HCT116 (cell line): ENCODE measurements around the gene MCF2L2. TPM values are rescaled to one million over a fixed set of nuclear protein-coding genes. Genes with fewer than 3 reads are reported as not detected.

Experiments
- ATAC-seq: fragments of 200-7000 bp; cut with Tn5 transposase; 2 replicates; pipeline ENCODE4 v1.9.1; 2020; ENCODE audit warnings: mild to moderate bottlenecking, moderate library complexity
- BruUV-seq: library from RNA; stranded (reverse); fragments of 400-500 nt; replicated peaks from 2 replicates; lab custom pipeline; 2021; lab: Mats Ljungman, UMichigan
- CTCF ChIA-PET: fragments of 300-600 bp; sonication (Branson Sonifier 250); formaldehyde crosslinking; loops from one replicate; lab custom pipeline; 2021; ENCODE audit warnings: antibody characterized with exemption; lab: Charles Lee
- POLR2A ChIA-PET: fragments of 300-600, 350-600 bp; sonication (Branson Sonifier 250); formaldehyde crosslinking; loops from one replicate; lab custom pipeline; 2021; ENCODE audit warnings: antibody characterized with exemption; lab: Charles Lee
- RAD21 ChIA-PET, 2 experiments: fragments of 300-600 bp; sonication (Branson Sonifier 250); formaldehyde crosslinking; loops; one replicate each; lab custom pipeline; 2023; ENCODE audit warnings: low total read pairs in 2 of 2; ENCODE audit not compliant: uncharacterized antibody in 2 of 2, unreplicated experiment in 2 of 2, low non-redundant PET in 1 of 2; lab: Charles Lee
- DNase-seq: peaks from one replicate; pipeline ENCODE4 v3.0.0-alpha.2; 2010; ENCODE audit warnings: low read depth, low spot score
- H2AFZ ChIP-seq: fragments of 200-600 bp; shearing (Covaris generic), sonication (generic); 2 replicates; pipeline ENCODE4 v1.6.1; 2017; ENCODE audit warnings: low read depth, mixed run types, mixed read lengths, antibody characterized with exemption, low read length; ENCODE audit not compliant: poor library complexity, severe bottlenecking
- H3K27ac ChIP-seq: 2 replicates; pipeline ENCODE4 v1.5.1; 2012; ENCODE audit warnings: low read depth, low read length
- H3K27me3 ChIP-seq: fragments of 200-600 bp; sonication (generic); 2 replicates; pipeline ENCODE4 v1.6.1; 2016; ENCODE audit warnings: mixed run types, low read length, mixed read lengths; ENCODE audit not compliant: insufficient read depth
- H3K36me3 ChIP-seq, 2 experiments: fragments of 200-500 bp in 1 of 2; fragments of 200-600 bp in 1 of 2; sonication (Bioruptor generic) in 1 of 2; sonication (generic) in 1 of 2; 2 replicates each; pipeline versions ENCODE4 v1.5.1 to v1.6.1; 2014 to 2016; ENCODE audit warnings: low read length in 2 of 2, inconsistent platforms in 1 of 2, mixed read lengths in 1 of 2, mixed run types in 1 of 2; ENCODE audit not compliant: insufficient read depth in 2 of 2, control insufficient read depth in 1 of 2
- H3K4me1 ChIP-seq, 2 experiments: fragments of 200-600 bp in 1 of 2; sonication (generic) in 1 of 2; 2 replicates each; pipeline versions ENCODE4 v1.5.1 to v1.6.1; 2012 to 2017; ENCODE audit warnings: low read length in 2 of 2, inconsistent platforms in 1 of 2, mild to moderate bottlenecking in 1 of 2, mixed read lengths in 1 of 2, mixed run types in 1 of 2, moderate library complexity in 1 of 2; ENCODE audit not compliant: insufficient read depth in 2 of 2, control insufficient read depth in 1 of 2
- H3K4me2 ChIP-seq: fragments of 200-600 bp; sonication (generic); 2 replicates; pipeline ENCODE4 v1.6.1; 2017; ENCODE audit warnings: mixed run types, low read length, mixed read lengths
- H3K4me3 ChIP-seq, 2 experiments: fragments of 200-600 bp in 1 of 2; sonication (generic) in 1 of 2; replicated peaks in 1 of 2; 2 replicates each; pipeline ENCODE4 v1.5.1; 2011 to 2016; ENCODE audit warnings: low read length in 2 of 2, control low read depth in 1 of 2, low read depth in 1 of 2, mild to moderate bottlenecking in 1 of 2, mixed read lengths in 1 of 2, mixed run types in 1 of 2
- H3K79me2 ChIP-seq: fragments of 200-600 bp; sonication (generic); 2 replicates; pipeline ENCODE4 v1.6.1; 2017; ENCODE audit warnings: mild to moderate bottlenecking, mixed run types, low read length, moderate library complexity, mixed read lengths; ENCODE audit not compliant: insufficient read depth
- H3K9ac ChIP-seq: fragments of 200-600 bp; sonication (generic); 2 replicates; pipeline ENCODE4 v1.6.1; 2016; ENCODE audit warnings: low read length, mixed read lengths
- H3K9me2 ChIP-seq: fragments of 200-600 bp; sonication (generic), shearing (Covaris generic); 2 replicates; pipeline ENCODE4 v1.6.1; 2017; ENCODE audit warnings: mixed run types, mild to moderate bottlenecking, moderate library complexity; ENCODE audit not compliant: insufficient read depth
- H3K9me3 ChIP-seq, 2 experiments: fragments of 200-500 bp in 1 of 2; fragments of 200-600 bp in 1 of 2; sonication (Bioruptor generic) in 1 of 2; sonication (generic) in 1 of 2; 2 replicates each; pipeline ENCODE4 v1.6.1; 2014 to 2017; ENCODE audit warnings: low read length in 2 of 2, mixed read lengths in 2 of 2, inconsistent platforms in 1 of 2, low read depth in 1 of 2, mild to moderate bottlenecking in 1 of 2, mixed run types in 1 of 2, moderate library complexity in 1 of 2; ENCODE audit not compliant: control insufficient read depth in 1 of 2, insufficient read depth in 1 of 2
- H4K20me1 ChIP-seq: fragments of 200-600 bp; sonication (generic), shearing (Covaris generic); 2 replicates; pipeline ENCODE4 v1.6.1; 2017; ENCODE audit warnings: mixed run types, mild to moderate bottlenecking, moderate library complexity; ENCODE audit not compliant: insufficient read depth
- CBX3 ChIP-seq: IDR thresholded peaks from 2 replicates; pipeline ENCODE4 v1.6.1; 2012; ENCODE audit warnings: low read depth
- EGR1 ChIP-seq: IDR thresholded peaks from 2 replicates; pipeline ENCODE4 v1.6.1; 2012; ENCODE audit warnings: low read depth
- ELF1 ChIP-seq: IDR thresholded peaks from 2 replicates; pipeline ENCODE4 v1.6.1; 2012; ENCODE audit warnings: low read depth, borderline replicate concordance
- EZH2 ChIP-seq: fragments of 200-600 bp; sonication (generic); IDR thresholded peaks from 2 replicates; pipeline ENCODE4 v1.6.1; 2017; ENCODE audit warnings: antibody characterized with exemption, mixed run types
- EZH2phosphoT487 ChIP-seq: fragments of 200-600 bp; IDR thresholded peaks from 2 replicates; pipeline ENCODE4 v1.6.1; 2018; ENCODE audit warnings: antibody characterized with exemption, borderline replicate concordance
- FOSL1 ChIP-seq: IDR thresholded peaks from 2 replicates; pipeline ENCODE4 v1.6.1; 2012; ENCODE audit warnings: low read depth
- POLR2AphosphoS5 ChIP-seq: IDR thresholded peaks from 2 replicates; pipeline ENCODE4 v1.6.1; 2011; ENCODE audit warnings: mild to moderate bottlenecking, low read depth, low read length, moderate library complexity
- RAD21 ChIP-seq: IDR thresholded peaks from 2 replicates; pipeline ENCODE4 v1.6.1; 2012; ENCODE audit warnings: low read depth, mild to moderate bottlenecking
- SIN3A ChIP-seq: IDR thresholded peaks from 2 replicates; pipeline ENCODE4 v1.6.1; 2012; ENCODE audit warnings: low read depth
- SP1 ChIP-seq: IDR thresholded peaks from 2 replicates; pipeline ENCODE4 v1.6.1; 2012; ENCODE audit warnings: low read depth
- SRF ChIP-seq: IDR thresholded peaks from 2 replicates; pipeline ENCODE4 v1.6.1; 2012; ENCODE audit warnings: low read depth
- TCF7L2 ChIP-seq: IDR thresholded peaks from 2 replicates; pipeline ENCODE4 v1.7.0; 2011; ENCODE audit warnings: borderline replicate concordance, inconsistent platforms; ENCODE audit not compliant: insufficient read depth, insufficient read length; ENCODE audit errors: extremely low read depth
- YY1 ChIP-seq: IDR thresholded peaks from 2 replicates; pipeline ENCODE4 v1.6.1; 2011; ENCODE audit warnings: low read length, low read depth, moderate library complexity, mild to moderate bottlenecking; ENCODE audit not compliant: insufficient replicate concordance; ENCODE audit errors: extremely low read depth
- intact Hi-C: fragments of 100-400 bp; cut with micrococcal nuclease; formaldehyde crosslinking; loops from 2 replicates; pipeline ENCODE4 v1.10.0; 2022
- total RNA-seq: library from RNA; stranded (reverse); gene quantifications from one replicate; pipeline ENCODE4 v1.2.1, GENCODE V29; 2021; ENCODE audit not compliant: unreplicated experiment
- TF ChIP-seq, protein P1 (sequence below), 3 experiments: fragments of 200-600 bp in 1 of 3; sonication (generic) in 1 of 3; IDR thresholded peaks in 2 of 3; conservative IDR thresholded peaks in 1 of 3; 2 replicates each; pipeline ENCODE4 v1.5.1; 2012 to 2017; ENCODE audit warnings: low read depth in 2 of 3, low read length in 2 of 3, antibody characterized with exemption in 1 of 3, borderline replicate concordance in 1 of 3, control low read depth in 1 of 3, mild to moderate bottlenecking in 1 of 3, mixed read lengths in 1 of 3, mixed run types in 1 of 3, moderate library complexity in 1 of 3; ENCODE audit not compliant: insufficient read depth in 1 of 3

MCF2L2 gene
- total RNA-seq, 1 experiment from 2014 or later: 1.5 TPM

DNA sequence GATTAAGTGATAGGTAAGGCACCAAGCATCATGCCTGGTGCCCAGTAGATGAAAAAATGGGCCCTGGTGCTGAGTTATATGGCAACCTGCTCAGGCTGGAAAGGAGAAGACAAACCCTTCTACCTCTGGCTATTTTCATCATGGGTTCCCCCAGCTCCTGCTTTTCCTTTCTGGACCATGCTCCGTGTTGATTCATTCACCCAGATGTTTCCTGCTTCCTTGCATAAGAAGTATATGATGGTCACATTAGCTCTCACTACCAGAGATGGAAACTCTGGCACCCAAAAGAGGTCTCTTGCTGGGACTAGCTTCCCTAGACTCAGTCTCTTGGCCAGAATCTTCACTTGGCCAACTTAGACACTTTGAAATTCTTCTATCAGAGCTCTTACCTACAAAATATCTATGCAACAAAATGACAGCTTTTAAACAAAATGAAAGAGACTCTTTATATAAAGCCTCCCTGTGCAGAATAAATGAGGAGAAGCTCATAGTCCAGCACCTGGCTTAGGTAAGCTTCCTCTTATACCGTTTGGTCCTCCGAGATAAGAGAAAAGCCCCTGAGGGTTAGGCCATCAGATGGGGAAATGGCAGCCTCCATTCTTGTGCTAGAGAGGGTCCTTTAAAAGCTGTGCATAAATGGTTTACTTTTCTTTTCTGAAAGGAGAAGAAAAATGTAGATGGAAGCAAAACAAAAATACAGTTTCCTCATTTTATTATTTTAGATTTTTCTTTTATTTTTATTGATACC, 46.8 kb upstream of the MCF2L2 start:
- H3K4me2 ChIP-seq: no peak overlapping the region
- no peaks in the 10 kb centered on the region for H4K20me1 ChIP-seq
- no peaks in the 10 kb centered on the region for H3K36me3 ChIP-seq
- DNase-seq (no peak), ATAC-seq (no peak)
- no peaks in the 10 kb centered on the region for H3K27me3 ChIP-seq
- no peak overlapping the region for H3K9ac ChIP-seq
- H3K9me2 ChIP-seq: no peaks in the 10 kb centered on the region
- H3K9me3 ChIP-seq: no peaks in the 10 kb centered on the region
- H3K27ac ChIP-seq: no peak overlapping the region
- ChIA-PET CTCF (interaction anchor here (1.4 kb wide), 1 partner anchor 292 kb away, joined by 3 read pairs; no protein-coding TSS in a partner anchor), RAD21 (interaction anchor here in 1 of 2 experiments (1.1 kb wide), 1 partner anchor 291 kb away, joined by 4 read pairs; no protein-coding TSS in a partner anchor), POLR2A (no interaction called here)
- intact Hi-C loops: no loop called here
- H3K4me3 ChIP-seq: no peak overlapping the region
- H2AFZ ChIP-seq: no peak overlapping the region
- peaks cover 0 to 4% of the 10 kb centered on the region in 2 experiments; a peak in 2 of 4 replicates for H3K4me1 ChIP-seq
- BruUV-seq: no TSS peak
- no peaks in the 10 kb centered on the region for H3K79me2 ChIP-seq
- no peak for TF ChIP-seq FOSL1
- TF ChIP-seq EGR1: no peak
- TF ChIP-seq SP1: no peak
- TF ChIP-seq ELF1: no peak
- TF ChIP-seq EZH2: no peak
- no peak for TF ChIP-seq POLR2AphosphoS5
- no peak for TF ChIP-seq SRF
- no peak for TF ChIP-seq RAD21
- TF ChIP-seq, protein P1, sequence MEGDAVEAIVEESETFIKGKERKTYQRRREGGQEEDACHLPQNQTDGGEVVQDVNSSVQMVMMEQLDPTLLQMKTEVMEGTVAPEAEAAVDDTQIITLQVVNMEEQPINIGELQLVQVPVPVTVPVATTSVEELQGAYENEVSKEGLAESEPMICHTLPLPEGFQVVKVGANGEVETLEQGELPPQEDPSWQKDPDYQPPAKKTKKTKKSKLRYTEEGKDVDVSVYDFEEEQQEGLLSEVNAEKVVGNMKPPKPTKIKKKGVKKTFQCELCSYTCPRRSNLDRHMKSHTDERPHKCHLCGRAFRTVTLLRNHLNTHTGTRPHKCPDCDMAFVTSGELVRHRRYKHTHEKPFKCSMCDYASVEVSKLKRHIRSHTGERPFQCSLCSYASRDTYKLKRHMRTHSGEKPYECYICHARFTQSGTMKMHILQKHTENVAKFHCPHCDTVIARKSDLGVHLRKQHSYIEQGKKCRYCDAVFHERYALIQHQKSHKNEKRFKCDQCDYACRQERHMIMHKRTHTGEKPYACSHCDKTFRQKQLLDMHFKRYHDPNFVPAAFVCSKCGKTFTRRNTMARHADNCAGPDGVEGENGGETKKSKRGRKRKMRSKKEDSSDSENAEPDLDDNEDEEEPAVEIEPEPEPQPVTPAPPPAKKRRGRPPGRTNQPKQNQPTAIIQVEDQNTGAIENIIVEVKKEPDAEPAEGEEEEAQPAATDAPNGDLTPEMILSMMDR (IDR thresholded peaks at IDR 0.05 in 2 of 3, conservative IDR thresholded peaks at IDR 0.05 in 1 of 3; ENCODE audit: borderline replicate concordance in 1 of 3, insufficient read depth in 1 of 3, low read depth in 2 of 3, low read length in 2 of 3): no peak
- no peak for TF ChIP-seq CBX3
- TF ChIP-seq SIN3A: no peak
- TF ChIP-seq YY1: no peak
- TF ChIP-seq TCF7L2: no peak
- no peak for TF ChIP-seq EZH2phosphoT487
- TF ChIP-seq, all 23 proteins: peak for 0
